ENCODE data around the gene PRKD2.

- no peak for TF ChIP-seq EZH2 (IDR thresholded peaks at IDR 0.05; ENCODE audit: insufficient read depth, poor library complexity, severe bottlenecking)
- TF ChIP-seq EZH2phosphoT487 (IDR thresholded peaks at IDR 0.05; ENCODE audit: insufficient read depth, low read depth) = no peak
Observed at GRCh38 chr19:46639358-46640182, 77.3 kb downstream of the PRKD2 start.

Data from GM23248 (cell line).